Large intestine (tissue), 1 donor: ENCODE results near the gene PGAP3. TPM values are rescaled to one million over a fixed set of nuclear protein-coding genes. Genes with fewer than 3 reads are reported as not detected.

Source experiments
- polyA plus RNA-seq: library from polyadenylated mRNA; unstranded; fragments of 120-200 nt; gene quantifications from one replicate; pipeline ENCODE4 v1.2.1, GENCODE V29; 2013

PGAP3 gene
- polyA plus RNA-seq, 1 donor, result 31.8 TPM

Other genes with a start within 250 kb of the PGAP3 start
- 27.8 TPM for gene MED1, start 236.8 kb downstream of the PGAP3 start, polyA plus RNA-seq
- gene CDK12, start 226.6 kb downstream of the PGAP3 start, polyA plus RNA-seq, result 45.9 TPM
- 0.01 TPM for gene NEUROD2, start 80.1 kb downstream of the PGAP3 start, polyA plus RNA-seq
- 20.4 TPM for gene PPP1R1B, start 61.1 kb downstream of the PGAP3 start, polyA plus RNA-seq
- 57.9 TPM for gene STARD3, start 50.9 kb downstream of the PGAP3 start, polyA plus RNA-seq
- 2.2 TPM for gene TCAP, start 22.7 kb downstream of the PGAP3 start, polyA plus RNA-seq
- 2.1 TPM for gene PNMT, start 19.6 kb downstream of the PGAP3 start, polyA plus RNA-seq
- 175 TPM for gene ERBB2, start 12.0 kb upstream of the PGAP3 start, polyA plus RNA-seq
- gene MIEN1, start 42.5 kb upstream of the PGAP3 start, polyA plus RNA-seq, result 43.8 TPM
- 35.9 TPM for gene GRB7, start 49.9 kb upstream of the PGAP3 start, polyA plus RNA-seq
- gene IKZF3, start 176.3 kb upstream of the PGAP3 start, polyA plus RNA-seq, result 2.4 TPM
- 0.03 TPM for gene ZPBP2, start 180.1 kb upstream of the PGAP3 start, polyA plus RNA-seq
- 59.7 TPM for gene GSDMB, start 230.6 kb upstream of the PGAP3 start, polyA plus RNA-seq
- 69.6 TPM for gene ORMDL3, start 239.5 kb upstream of the PGAP3 start, polyA plus RNA-seq
- not detected for gene LRRC3C, start 239.7 kb upstream of the PGAP3 start, polyA plus RNA-seq